ENCODE results near the gene SLC41A3.

DNA sequence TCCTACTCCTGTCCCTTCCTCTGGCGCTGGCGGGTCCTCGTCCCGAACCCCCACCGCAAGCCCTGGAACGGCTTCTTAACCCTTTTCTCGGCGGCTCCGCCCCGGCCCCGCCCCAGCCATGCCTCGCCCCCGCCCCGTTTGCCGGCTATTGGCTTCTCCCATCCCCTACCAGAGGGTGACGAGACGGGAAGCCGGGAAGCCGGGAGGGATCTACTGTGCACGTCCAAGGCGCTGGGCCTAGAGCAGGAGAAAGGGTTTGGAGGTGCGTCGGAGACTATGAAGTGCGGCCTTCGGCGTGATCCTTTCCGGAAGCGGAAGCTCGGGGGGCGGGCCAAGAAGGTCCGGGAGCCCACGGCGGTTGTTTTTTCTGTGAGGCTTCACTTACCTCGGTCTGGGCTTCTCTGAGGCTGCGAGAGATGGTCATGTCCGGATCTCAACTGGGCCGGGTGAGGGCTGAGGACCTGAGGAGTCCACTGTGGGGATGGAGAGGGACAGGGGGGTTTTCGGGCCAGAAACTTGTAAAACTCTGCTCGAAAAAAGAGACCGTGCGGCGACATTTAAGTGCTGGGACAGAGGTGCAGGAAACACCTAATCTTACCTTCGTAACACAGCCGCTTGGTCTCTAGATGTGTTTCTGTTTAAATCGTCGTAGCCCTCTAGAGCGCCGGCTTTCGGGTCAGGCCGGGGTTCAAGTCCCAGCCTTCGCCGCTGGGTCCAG lies 93.5 kb downstream of the SLC41A3 start:
- TF ChIP-seq POLR2A (IDR thresholded peaks at IDR 0.05) (peak; percentile 35 to 47), POLR2AphosphoS5 (IDR thresholded peaks at IDR 0.05) (peak; percentile 83), EP300 (IDR thresholded peaks at IDR 0.05) (no peak)
- TF ChIP-seq, protein P1, sequence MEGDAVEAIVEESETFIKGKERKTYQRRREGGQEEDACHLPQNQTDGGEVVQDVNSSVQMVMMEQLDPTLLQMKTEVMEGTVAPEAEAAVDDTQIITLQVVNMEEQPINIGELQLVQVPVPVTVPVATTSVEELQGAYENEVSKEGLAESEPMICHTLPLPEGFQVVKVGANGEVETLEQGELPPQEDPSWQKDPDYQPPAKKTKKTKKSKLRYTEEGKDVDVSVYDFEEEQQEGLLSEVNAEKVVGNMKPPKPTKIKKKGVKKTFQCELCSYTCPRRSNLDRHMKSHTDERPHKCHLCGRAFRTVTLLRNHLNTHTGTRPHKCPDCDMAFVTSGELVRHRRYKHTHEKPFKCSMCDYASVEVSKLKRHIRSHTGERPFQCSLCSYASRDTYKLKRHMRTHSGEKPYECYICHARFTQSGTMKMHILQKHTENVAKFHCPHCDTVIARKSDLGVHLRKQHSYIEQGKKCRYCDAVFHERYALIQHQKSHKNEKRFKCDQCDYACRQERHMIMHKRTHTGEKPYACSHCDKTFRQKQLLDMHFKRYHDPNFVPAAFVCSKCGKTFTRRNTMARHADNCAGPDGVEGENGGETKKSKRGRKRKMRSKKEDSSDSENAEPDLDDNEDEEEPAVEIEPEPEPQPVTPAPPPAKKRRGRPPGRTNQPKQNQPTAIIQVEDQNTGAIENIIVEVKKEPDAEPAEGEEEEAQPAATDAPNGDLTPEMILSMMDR (IDR thresholded peaks at IDR 0.05): no peak

Data from gastroesophageal sphincter (tissue), 3 donors.